Measurements from ENCODE around the gene BABAM2. TPM values are rescaled to one million over a fixed set of nuclear protein-coding genes. Genes with fewer than 3 reads are reported as not detected.
"Not testable (repeated sequence)": the region's sequence is repeated elsewhere in the genome, so short reads cannot be mapped to it uniquely, and the experiment has no call there.

The BABAM2 gene
- total RNA-seq, 1 donor from 2014 or later, result 25.4 TPM

GRCh38 chr2:28255231-28255630, 364.7 kb downstream of the BABAM2 start:
- not testable (repeated sequence) for DNase-seq

GRCh38 chr2:28257182-28257581, 366.7 kb downstream of the BABAM2 start:
- no peak for DNase-seq

DNA sequence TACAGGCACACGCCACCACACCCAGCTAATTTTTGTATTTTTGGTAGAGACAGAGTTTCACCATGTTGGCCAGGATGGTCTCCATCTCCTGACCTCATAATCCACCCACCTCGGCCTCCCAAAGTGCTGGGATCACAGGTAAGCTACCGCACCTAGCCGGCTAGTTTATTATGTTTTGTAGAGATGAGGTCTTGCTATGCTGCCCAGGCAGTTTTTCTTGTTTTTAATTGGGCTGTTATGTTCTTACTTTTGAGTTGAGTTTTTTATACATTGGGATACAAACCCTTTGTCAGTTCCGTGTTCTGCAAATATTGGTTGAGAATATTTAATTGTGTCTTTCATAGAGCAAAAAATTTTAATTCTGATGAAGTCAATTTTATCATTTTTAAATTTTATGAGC, 368.7 kb downstream of the BABAM2 start:
- not testable (repeated sequence) for DNase-seq

- no peak for DNase-seq
These were observed 373.2 kb downstream of the BABAM2 start for GRCh38 chr2:28263690-28264089.

GRCh38 chr2:28267282-28267681, 376.8 kb downstream of the BABAM2 start:
- DNase-seq, result no peak

- no peak for DNase-seq
These were observed 377.9 kb downstream of the BABAM2 start for GRCh38 chr2:28268386-28268785.

GRCh38 chr2:28269019-28269784, 378.7 kb downstream of the BABAM2 start:
- no peak for DNase-seq

GRCh38 chr2:28270456-28271152, 380.1 kb downstream of the BABAM2 start:
- DNase-seq, result no peak

DNA sequence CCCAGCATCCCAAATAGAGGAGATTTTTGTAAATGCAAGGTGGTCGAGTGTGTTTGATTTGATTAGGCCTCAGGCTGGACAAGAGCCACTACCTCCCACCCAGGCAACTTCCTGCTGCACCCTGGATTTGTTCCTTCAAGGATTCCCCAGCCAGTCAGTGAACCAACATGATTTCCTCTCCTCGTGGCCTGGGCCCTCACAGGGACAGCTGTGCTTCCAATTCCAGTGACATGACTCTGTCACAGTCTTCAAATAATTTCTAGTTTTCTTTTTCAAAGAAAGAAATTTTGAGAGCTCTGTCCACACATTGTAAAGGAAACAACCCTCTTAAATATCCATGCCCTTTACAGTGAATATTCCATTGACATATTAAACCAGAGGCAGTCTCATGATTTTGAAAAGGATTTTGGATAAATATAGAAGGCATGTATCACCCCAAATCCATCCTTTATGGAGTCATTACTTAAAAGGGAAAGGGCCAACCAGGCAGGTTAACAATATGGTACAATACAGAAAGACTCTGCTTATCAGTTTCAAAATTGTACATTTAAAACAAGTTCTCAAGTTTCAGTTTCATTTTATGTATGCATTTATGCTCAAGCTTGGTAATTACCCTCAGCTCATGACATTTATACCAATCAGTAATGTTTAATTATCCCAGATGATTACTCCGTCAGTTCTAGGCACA, 380.8 kb downstream of the BABAM2 start:
- no peak for DNase-seq

DNA sequence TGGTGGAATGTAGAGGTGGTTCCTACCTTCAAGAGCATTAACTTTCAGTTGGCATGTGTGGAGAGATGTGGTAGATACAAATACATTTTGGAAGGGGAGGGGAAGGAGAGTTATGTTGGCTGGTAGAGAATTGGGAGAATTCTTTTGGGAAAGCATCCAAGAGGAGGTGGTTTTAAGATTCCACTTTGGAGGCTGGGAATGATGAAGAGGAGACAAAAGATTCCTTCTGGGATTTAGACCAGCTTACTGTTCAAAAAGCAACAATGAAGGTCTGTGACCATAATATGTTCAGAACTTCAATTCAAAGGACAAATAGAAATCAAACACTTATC, 381.4 kb downstream of the BABAM2 start:
- no peak for DNase-seq

DNA sequence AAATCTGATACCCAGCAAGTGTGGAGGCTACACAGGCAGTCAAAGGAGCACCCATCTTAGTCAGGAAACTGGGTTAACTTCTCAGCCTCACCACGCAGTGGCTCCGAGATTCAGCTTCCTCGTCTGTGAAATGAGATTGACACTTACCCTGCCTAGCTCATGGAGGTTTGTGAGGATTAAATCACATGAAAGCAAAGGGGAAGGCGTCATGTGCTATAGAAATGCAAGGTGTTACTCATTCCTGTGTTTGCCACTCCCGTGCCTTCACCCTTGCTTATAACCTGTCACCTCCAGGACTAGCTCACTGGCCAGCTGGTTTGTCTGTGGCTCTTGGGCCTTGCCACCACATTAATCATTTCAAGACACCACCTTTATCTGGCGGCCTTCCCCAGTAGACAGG, 383.2 kb downstream of the BABAM2 start:
- no peak for DNase-seq

GRCh38 chr2:28274911-28275685, 384.6 kb downstream of the BABAM2 start:
- peak; percentile 29 for DNase-seq

GRCh38 chr2:28276076-28276618, 385.6 kb downstream of the BABAM2 start:
- no peak for DNase-seq

GRCh38 chr2:28276807-28277206, 386.3 kb downstream of the BABAM2 start:
- DNase-seq, result no peak

DNA sequence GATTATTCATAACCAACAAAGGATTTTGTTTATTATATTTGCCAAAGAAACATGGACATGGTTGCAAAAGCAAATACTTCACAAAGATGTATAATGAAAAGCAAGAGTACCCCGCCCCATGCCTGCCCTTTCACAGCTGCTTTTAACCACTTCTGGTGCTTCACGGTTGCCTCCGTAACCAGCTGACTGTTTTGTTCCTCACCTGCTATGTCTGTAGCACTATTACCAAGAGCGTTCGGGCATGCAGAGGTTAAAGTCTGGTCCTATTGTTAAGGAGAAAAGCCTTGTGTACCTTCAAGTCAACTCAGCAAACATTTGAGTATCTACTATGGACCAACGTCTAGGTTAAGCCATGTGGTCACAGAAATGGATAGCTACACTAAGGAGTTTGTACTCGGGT, 386.9 kb downstream of the BABAM2 start:
- DNase-seq, result no peak

GRCh38 chr2:28279371-28279770, 388.8 kb downstream of the BABAM2 start:
- no peak for DNase-seq

GRCh38 chr2:28280619-28281018, 390.1 kb downstream of the BABAM2 start:
- no peak for DNase-seq

DNA sequence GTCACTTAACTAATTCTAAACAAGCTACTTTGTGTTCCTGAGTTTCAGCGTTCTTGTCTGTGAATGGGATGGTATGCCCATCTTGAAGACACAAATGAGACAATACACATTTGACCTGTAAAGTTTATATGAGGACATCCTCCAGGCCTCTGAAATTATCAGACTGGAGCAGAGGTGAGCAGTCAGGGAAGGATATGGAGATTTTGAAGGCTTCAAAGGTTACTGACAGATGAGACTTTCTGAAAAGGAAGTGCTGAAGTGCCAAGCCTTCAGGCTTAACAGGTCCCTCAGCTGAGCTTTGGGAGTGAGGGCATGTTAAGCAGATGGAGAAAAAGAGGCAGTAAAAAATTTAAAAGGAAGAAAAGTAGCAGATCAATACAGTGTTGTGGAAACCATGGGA, 391.2 kb downstream of the BABAM2 start:
- no peak for DNase-seq

DNA sequence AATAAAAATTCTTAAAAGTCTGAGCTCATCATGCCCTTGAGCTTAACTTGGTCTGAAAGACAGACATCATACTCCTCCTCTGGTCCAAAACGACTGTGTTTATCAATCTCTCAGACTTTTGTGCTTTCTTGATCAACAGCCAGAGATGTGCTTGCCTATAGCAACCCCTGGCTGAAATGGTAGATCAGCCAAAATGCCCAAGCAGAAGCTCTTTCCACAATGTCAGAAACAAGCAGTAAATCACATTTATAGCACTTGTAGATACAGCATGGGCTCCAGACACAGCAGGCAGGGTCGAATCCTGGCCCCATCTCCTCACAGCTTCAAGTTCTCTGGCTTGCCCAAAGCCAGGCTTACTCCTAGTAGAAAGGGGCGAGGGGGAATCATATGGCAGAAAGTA, 391.7 kb downstream of the BABAM2 start:
- no peak for DNase-seq

- no peak for DNase-seq
These were observed 392.5 kb downstream of the BABAM2 start for GRCh38 chr2:28282861-28283646.

GRCh38 chr2:28283861-28284260, 393.3 kb downstream of the BABAM2 start:
- no peak for DNase-seq

GRCh38 chr2:28286678-28287077, 396.1 kb downstream of the BABAM2 start:
- no peak for DNase-seq

Data from skin of body (tissue), 2 donors.